WERI-Rb-1 (cell line): ENCODE data around the gene CYFIP1.
"Not testable (repeated sequence)": the region's sequence is repeated elsewhere in the genome, so short reads cannot be mapped to it uniquely, and the experiment has no call there.

Experiments used
- DNase-seq: peaks from one replicate; pipeline ENCODE4 v3.0.0-alpha.2; 2020
- H3K27ac ChIP-seq: fragments of 250-450 bp; sonication (Bioruptor Pico); 2 replicates; pipeline ENCODE4 v1.5.1; 2020; ENCODE audit warnings: mild to moderate bottlenecking, moderate library complexity
- H3K27me3 ChIP-seq: fragments of 250-450 bp; sonication (Bioruptor Pico); 2 replicates; pipeline ENCODE4 v1.5.1; 2021; ENCODE audit warnings: mild to moderate bottlenecking, low read depth, moderate library complexity; ENCODE audit not compliant: insufficient read depth, severe bottlenecking
- H3K36me3 ChIP-seq: fragments of 250-450 bp; sonication (Bioruptor Pico); 2 replicates; pipeline ENCODE4 v1.5.1; 2020; ENCODE audit warnings: mild to moderate bottlenecking, moderate library complexity
- H3K4me3 ChIP-seq: 2 replicates; pipeline ENCODE4 v1.5.1; 2011; ENCODE audit warnings: low read depth, mild to moderate bottlenecking, control low read depth, low read length
- H3K9me3 ChIP-seq: fragments of 250-450 bp; sonication (Bioruptor Pico); 2 replicates; pipeline ENCODE4 v1.5.1; 2021; ENCODE audit warnings: mild to moderate bottlenecking, moderate library complexity; ENCODE audit not compliant: severe bottlenecking
- TF ChIP-seq, protein P1 (sequence below): IDR thresholded peaks from 2 replicates; pipeline ENCODE4 v1.5.1; 2011; ENCODE audit warnings: low read depth, mild to moderate bottlenecking, control low read depth, inconsistent platforms, low read length

CYFIP1 gene

DNA sequence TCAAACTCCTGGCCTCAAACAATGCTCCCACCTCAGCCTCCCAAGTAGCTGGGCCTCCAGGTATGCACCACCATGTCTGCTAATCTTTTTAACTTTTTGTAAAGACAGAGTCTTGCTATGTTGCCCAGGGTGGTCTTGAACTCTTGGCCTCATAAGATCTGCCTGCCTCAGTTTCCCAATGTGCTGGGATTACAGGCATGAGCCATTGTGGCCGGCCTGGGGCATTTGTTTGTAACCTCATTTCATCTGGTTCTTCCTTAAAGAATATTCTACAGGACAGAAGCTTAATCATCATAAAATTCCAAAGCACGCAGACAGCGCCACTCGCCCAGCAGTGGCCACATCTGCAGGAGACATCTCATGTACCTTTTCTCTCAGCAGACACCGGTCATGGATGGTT, 23.6 kb upstream of the CYFIP1 start:
- H3K36me3 ChIP-seq = peaks cover 41% of the 10 kb centered on the region

DNA sequence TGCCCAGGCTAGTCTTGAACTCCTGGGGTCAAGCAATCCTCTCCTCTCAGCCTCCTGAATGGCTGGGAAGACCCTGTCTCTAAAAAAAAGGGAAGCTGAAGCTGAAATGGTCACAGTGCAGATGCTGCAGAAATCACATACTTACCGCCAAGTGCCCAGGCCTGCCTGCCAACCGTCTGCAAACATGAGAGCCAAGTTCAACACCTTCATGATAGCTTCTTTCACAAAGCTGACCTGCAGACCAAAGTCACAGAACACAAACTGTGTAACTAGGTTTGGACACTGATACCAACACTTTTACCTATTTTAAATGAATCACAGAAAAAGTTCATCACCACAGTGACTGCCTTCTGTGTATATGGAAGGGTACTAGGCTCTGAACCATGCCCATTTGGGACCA, 22.8 kb upstream of the CYFIP1 start:
- no peaks in the 10 kb centered on the region for H3K9me3 ChIP-seq
- TF ChIP-seq, protein P1, sequence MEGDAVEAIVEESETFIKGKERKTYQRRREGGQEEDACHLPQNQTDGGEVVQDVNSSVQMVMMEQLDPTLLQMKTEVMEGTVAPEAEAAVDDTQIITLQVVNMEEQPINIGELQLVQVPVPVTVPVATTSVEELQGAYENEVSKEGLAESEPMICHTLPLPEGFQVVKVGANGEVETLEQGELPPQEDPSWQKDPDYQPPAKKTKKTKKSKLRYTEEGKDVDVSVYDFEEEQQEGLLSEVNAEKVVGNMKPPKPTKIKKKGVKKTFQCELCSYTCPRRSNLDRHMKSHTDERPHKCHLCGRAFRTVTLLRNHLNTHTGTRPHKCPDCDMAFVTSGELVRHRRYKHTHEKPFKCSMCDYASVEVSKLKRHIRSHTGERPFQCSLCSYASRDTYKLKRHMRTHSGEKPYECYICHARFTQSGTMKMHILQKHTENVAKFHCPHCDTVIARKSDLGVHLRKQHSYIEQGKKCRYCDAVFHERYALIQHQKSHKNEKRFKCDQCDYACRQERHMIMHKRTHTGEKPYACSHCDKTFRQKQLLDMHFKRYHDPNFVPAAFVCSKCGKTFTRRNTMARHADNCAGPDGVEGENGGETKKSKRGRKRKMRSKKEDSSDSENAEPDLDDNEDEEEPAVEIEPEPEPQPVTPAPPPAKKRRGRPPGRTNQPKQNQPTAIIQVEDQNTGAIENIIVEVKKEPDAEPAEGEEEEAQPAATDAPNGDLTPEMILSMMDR = no peak
- H3K27me3 ChIP-seq = no peaks in the 10 kb centered on the region
- no peak for DNase-seq
- H3K27ac ChIP-seq = no peak overlapping the region
- no peak overlapping the region for H3K4me3 ChIP-seq
- H3K36me3 ChIP-seq = peaks cover 33% of the 10 kb centered on the region

More for the DNA sequence above, 23.6 kb upstream of the CYFIP1 start:
- DNase-seq = no peak
- H3K27ac ChIP-seq = no peak overlapping the region
- TF ChIP-seq, protein P1 = no peak
- H3K4me3 ChIP-seq = no peak overlapping the region
- no peaks in the 10 kb centered on the region for H3K27me3 ChIP-seq
- no peaks in the 10 kb centered on the region for H3K9me3 ChIP-seq

DNA sequence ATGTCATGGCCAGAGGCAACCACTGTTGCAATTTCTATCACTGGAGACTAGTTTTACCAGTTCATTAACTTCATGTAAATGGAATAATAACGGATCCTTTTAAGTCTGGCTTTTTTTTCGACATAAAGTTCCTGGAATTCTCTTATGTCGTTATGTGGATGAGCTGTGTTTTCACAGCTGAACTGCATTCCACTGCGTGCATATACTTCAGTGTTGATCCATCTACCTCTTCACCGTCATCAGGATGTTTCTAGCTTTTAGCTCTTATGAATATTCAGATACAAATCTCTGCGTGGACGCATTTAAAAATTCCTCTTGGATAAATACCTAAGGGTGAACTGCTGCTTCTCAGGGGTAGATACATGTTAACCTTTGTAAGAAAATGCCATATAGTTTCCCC, 15.6 kb upstream of the CYFIP1 start:
- Histone ChIP-seq H3K9me3 (no peaks in the 10 kb centered on the region), H3K4me3 (no peak overlapping the region), H3K27ac (no peak overlapping the region), H3K36me3 (peaks cover 14% of the 10 kb centered on the region), H3K27me3 (peaks cover 22% of the 10 kb centered on the region)
- no peak for DNase-seq
- TF ChIP-seq, protein P1 = no peak

DNA sequence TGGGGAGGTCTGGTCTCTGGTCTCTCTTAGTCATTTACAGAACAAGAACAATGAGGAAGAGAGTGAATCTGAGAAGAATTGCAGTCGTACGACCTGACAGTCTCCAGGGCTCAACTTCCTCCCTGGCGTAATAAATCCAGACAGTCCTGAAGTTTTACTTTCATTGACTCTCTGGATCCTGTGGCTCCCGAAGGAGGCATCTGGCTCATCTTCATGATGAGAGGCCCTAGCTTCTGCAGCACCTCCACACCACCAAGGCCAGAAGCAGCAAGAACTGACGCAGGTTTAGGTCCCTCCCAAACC, 11.8 kb upstream of the CYFIP1 start:
- Histone ChIP-seq H3K27ac (no peak overlapping the region), H3K4me3 (no peak overlapping the region), H3K9me3 (no peaks in the 10 kb centered on the region), H3K27me3 (peaks cover 52% of the 10 kb centered on the region), H3K36me3 (peaks cover 6% of the 10 kb centered on the region)
- TF ChIP-seq, protein P1 = no peak
- no peak for DNase-seq

GRCh38 chr15:22989576-22990477, 9.7 kb upstream of the CYFIP1 start:
- Histone ChIP-seq H3K27ac (no peak overlapping the region), H3K9me3 (no peaks in the 10 kb centered on the region), H3K36me3 (peaks cover 6% of the 10 kb centered on the region), H3K4me3 (no peak overlapping the region), H3K27me3 (peaks cover 73% of the 10 kb centered on the region)
- TF ChIP-seq, protein P1 = no peak
- DNase-seq = no peak

DNA sequence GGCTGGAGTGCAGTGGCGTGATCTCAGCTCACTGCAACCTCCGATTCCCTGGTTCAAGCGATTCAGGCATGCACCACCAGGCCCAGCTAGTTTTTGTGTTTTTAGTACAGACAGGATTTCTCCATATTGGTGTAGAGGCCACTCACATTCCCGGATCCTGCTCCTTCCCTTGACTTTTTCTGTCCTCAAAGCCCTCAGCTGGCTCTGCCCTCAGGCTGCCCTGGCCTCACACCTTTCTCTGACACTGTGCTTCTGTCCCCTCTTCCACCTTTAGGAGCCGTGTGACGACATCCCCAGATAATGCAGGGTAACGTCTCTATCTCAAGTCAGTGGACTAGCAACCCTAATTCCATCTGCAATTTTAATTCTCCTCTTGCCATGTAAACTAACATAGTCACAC, 8.6 kb upstream of the CYFIP1 start:
- H3K36me3 ChIP-seq = peaks cover 2% of the 10 kb centered on the region; the same call in 1 of the 2 replicates
- H3K27ac ChIP-seq = no peak overlapping the region
- H3K27me3 ChIP-seq = peaks cover 82% of the 10 kb centered on the region
- H3K4me3 ChIP-seq = no peak overlapping the region
- TF ChIP-seq, protein P1 = no peak
- no peaks in the 10 kb centered on the region for H3K9me3 ChIP-seq
- no peak for DNase-seq

DNA sequence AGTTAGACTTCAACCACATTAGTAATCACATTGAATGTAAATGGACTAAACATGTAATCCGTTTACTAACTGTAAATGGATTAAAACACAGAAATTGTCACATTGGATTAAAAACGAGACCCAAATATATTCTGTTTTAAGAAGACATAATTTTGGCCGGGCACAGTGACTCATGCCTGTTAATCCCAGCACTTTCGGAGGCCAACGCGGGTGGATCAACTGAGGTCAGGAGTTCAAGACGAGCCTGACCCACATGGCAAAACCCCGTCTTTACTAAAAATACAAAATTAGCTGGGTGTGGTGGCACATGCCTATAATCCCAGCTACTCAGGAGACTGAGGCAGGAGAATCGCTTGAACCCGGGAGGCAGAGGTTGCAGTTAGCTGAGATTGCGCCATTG, 1.8 kb upstream of the CYFIP1 start:
- not testable (repeated sequence) for H3K4me3 ChIP-seq, H3K9me3 ChIP-seq

More for the DNA sequence above, 1.8 kb upstream of the CYFIP1 start:
- peaks cover 85% of the 10 kb centered on the region for H3K27me3 ChIP-seq
- not testable (repeated sequence) for DNase-seq, H3K27ac ChIP-seq, H3K36me3 ChIP-seq
